ENCODE results near the gene ANGPTL2.

The ANGPTL2 gene

DNA sequence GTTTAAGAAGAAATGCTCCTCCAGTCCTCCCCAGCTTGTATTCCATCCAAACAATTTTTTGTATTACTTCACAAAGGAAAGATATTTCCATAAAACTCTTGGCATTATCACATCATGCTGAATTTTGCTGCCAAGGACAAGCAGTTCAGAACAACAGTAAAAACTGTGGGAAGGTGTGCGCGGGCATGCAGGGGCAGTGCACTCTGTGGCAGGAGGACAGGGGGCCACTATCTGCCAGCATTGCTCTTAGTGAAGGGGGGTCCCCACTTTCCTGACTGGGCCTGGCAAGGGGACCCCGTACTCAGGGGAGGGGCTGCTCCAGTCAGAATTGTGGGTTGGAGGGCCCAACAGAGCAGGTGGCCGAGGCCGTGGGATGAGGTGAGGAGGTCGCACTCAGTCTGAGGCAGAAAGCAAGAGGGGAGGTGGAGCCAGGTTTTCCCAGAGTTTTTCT is 32.8 kb downstream of the ANGPTL2 start:
- TF ChIP-seq CTCF (IDR thresholded peaks at IDR 0.05; ENCODE audit: low read depth, low read length) = no peak
- H3K4me3 ChIP-seq (replicated peaks in 1 of 2; ENCODE audit: low read depth in 2 of 2, low read length in 2 of 2) = no peak overlapping the region
- DNase-seq (ENCODE audit: low read depth in 2 of 2) = no peak

- no peak for TF ChIP-seq CTCF (IDR thresholded peaks at IDR 0.05; ENCODE audit: low read depth, low read length)
- no peak overlapping the region for H3K4me3 ChIP-seq (replicated peaks in 1 of 2; ENCODE audit: low read depth in 2 of 2, low read length in 2 of 2)
- no peak for DNase-seq (ENCODE audit: low read depth in 2 of 2)
These were observed 33.5 kb downstream of the ANGPTL2 start for GRCh38 chr9:127088724-127089615.

- no peak for TF ChIP-seq CTCF (IDR thresholded peaks at IDR 0.05; ENCODE audit: low read depth, low read length)
- no peak for DNase-seq (ENCODE audit: low read depth in 2 of 2)
- H3K4me3 ChIP-seq (replicated peaks in 1 of 2; ENCODE audit: low read depth in 2 of 2, low read length in 2 of 2) = no peak overlapping the region
These were observed 34.6 kb downstream of the ANGPTL2 start for GRCh38 chr9:127087836-127088235.

DNA sequence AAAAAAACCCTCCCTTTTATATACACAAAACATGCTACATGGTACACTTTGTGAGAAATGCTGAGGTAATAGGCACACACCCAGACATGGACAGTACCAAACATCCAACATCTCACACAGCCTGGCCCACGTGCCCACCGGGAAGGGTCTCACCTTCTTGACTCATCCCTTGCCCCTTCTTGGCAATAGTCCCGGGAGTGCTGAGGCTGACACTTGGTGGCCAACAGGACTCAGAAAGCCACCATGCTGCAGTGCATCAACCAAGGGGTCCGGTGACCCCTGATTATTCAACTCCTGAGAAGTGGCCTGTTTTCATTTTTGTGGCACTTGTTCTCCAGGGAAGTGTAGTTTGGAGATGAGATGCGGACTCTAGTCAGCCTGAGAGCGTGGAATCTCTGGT is 35.0 kb downstream of the ANGPTL2 start:
- no peak overlapping the region for H3K4me3 ChIP-seq (replicated peaks in 1 of 2; ENCODE audit: low read depth in 2 of 2, low read length in 2 of 2)
- no peak for DNase-seq (ENCODE audit: low read depth in 2 of 2)
- no peak for TF ChIP-seq CTCF (IDR thresholded peaks at IDR 0.05; ENCODE audit: low read depth, low read length)

DNA sequence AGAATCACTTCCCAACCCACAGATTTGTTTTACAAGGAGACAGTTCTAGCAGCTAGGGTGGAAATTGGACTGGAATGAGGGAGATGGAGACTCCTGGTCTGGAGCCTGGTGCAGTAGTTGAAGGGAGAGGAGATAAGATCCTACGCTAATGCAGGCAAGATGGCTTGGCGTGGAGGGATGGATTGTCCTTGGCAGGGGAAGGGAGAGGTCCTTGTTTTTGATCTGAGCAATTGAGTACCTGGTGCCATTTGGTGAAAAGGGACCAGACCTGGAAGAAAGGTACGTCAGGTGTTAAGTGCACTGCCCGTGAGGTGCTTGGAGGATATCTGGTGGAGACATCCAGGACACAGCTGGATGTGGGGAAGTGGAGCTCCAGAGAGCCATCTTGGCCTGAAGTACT is 35.7 kb downstream of the ANGPTL2 start:
- H3K4me3 ChIP-seq (replicated peaks in 1 of 2; ENCODE audit: low read depth in 2 of 2, low read length in 2 of 2) = no peak overlapping the region
- DNase-seq (ENCODE audit: low read depth in 2 of 2) = no peak
- TF ChIP-seq CTCF (IDR thresholded peaks at IDR 0.05; ENCODE audit: low read depth, low read length) = no peak

DNA sequence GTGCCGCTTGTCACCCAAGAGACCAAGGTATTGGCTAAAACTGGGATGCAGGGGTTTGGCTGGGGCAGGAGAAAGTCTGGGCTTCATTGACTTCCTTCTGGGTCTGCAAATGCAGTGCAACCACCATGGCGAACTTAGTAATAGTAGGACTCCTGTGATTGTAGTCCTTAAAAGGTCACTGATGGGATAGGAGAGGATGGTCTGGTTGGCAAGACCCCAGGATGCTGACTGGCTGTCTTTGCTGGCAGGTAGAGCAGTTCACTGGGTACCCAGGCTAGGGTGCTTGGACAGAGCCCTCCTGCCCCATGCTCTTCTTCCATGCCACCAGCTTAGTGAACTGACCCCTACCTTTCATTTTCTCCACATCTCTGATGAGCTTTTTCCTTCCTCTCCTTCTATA is 37.2 kb downstream of the ANGPTL2 start:
- DNase-seq (ENCODE audit: low read depth in 2 of 2) = no peak
- no peak for TF ChIP-seq CTCF (IDR thresholded peaks at IDR 0.05; ENCODE audit: low read depth, low read length)
- H3K4me3 ChIP-seq (replicated peaks in 1 of 2; ENCODE audit: low read depth in 2 of 2, low read length in 2 of 2) = no peak overlapping the region

All from cardiac fibroblast (primary cell).